ENCODE results near the gene DGCR8. TPM values are rescaled to one million over a fixed set of nuclear protein-coding genes. Genes with fewer than 3 reads are reported as not detected.

Gene DGCR8
- total RNA-seq, 1 donor from 2014 or later = 35.5 TPM

GRCh38 chr22:20160041-20160440 is 80.0 kb downstream of the DGCR8 start:
- Histone ChIP-seq H3K36me3 (no peaks in the 10 kb centered on the region), H3K9me3 (no peaks in the 10 kb centered on the region), H3K27ac (no peak overlapping the region), H3K4me3 (no peak overlapping the region), H3K4me1 (no peaks in the 10 kb centered on the region), H3K27me3 (no peaks in the 10 kb centered on the region)
- ATAC-seq = no peak
- intact Hi-C loops (cut with DNase I) = no loop called here
- DNase-seq = no peak
- TF ChIP-seq CTCF (IDR thresholded peaks at IDR 0.05) = no peak

Small RNAs within 50 kb of the gene (microRNA-seq; reads per million reads assigned to microRNA genes)
- gene MIR185 (ENCODE audit: borderline microRNAs expressed) = 703 reads per million, percentile 84 among the genes with 10 or more reads in this experiment
- not detected for gene MIR6816 (ENCODE audit: borderline microRNAs expressed)

Other genes starting within 250 kb of the DGCR8 start
- 7.8 TPM for gene GNB1L, start 225.4 kb upstream of the DGCR8 start, total RNA-seq
- gene RTL10, start 225.4 kb upstream of the DGCR8 start, total RNA-seq = 20.5 TPM
- gene COMT, start 138.5 kb upstream of the DGCR8 start, total RNA-seq = 175 TPM
- 40.7 TPM for gene TXNRD2, start 138.4 kb upstream of the DGCR8 start, total RNA-seq
- gene ARVCF, start 63.4 kb upstream of the DGCR8 start, total RNA-seq = 25.4 TPM
- 37.8 TPM for gene TANGO2, start 59.1 kb upstream of the DGCR8 start, total RNA-seq
- 53.0 TPM for gene RANBP1, start 35.9 kb downstream of the DGCR8 start, total RNA-seq
- 53.8 TPM for gene TRMT2A, start 37.0 kb downstream of the DGCR8 start, total RNA-seq
- 88.0 TPM for gene ZDHHC8, start 51.6 kb downstream of the DGCR8 start, total RNA-seq
- 1.6 TPM for gene CCDC188, start 70.8 kb downstream of the DGCR8 start, total RNA-seq
- gene RTN4R, start 188.1 kb downstream of the DGCR8 start, total RNA-seq = 9.8 TPM
- 35.8 TPM for gene DGCR6L, start 239.8 kb downstream of the DGCR8 start, total RNA-seq